HG03565 (cell line): ENCODE data around the gene CX3CR1.
A peak's percentile ranks its signal among the peaks of the same experiment; 100 is the strongest.
"Not testable (repeated sequence)": the region's sequence is repeated elsewhere in the genome, so short reads cannot be mapped to it uniquely, and the experiment has no call there.

Experiments used
- ATAC-seq: cut with Tn5 transposase; IDR thresholded peaks from one replicate; pipeline ENCODE4 v1.9.1; 2021; ENCODE audit warnings: mild to moderate bottlenecking, moderate library complexity; ENCODE audit not compliant: unreplicated experiment

The CX3CR1 gene

GRCh38 chr3:39279745-39280517 lies at the start of gene CX3CR1:
TSS of gene CX3CR1 (minus strand) at chr3:39280036. CDS start at chr3:39266509, 13,527 bp downstream.
- no peak for ATAC-seq

GRCh38 chr3:39329493-39329892 lies 49.7 kb upstream of the CX3CR1 start, which contains the start of gene CCR8:
TSS of gene CCR8 (plus strand) at chr3:39329709. CDS start at chr3:39332332, 2,623 bp downstream.
- no peak for ATAC-seq

GRCh38 chr3:39327746-39328349 lies 48.0 kb upstream of the CX3CR1 start:
- peak; percentile 43 for ATAC-seq

GRCh38 chr3:39327053-39327745 lies 47.4 kb upstream of the CX3CR1 start:
- ATAC-seq: no peak

- no peak for ATAC-seq
These were observed 45.4 kb upstream of the CX3CR1 start for GRCh38 chr3:39325236-39325635.

- ATAC-seq: no peak
These were observed 43.7 kb upstream of the CX3CR1 start for GRCh38 chr3:39323494-39323893.

GRCh38 chr3:39322936-39323335 lies 43.1 kb upstream of the CX3CR1 start:
- ATAC-seq: no peak

GRCh38 chr3:39322209-39322715 lies 42.4 kb upstream of the CX3CR1 start:
- ATAC-seq: not testable (repeated sequence)

GRCh38 chr3:39321574-39321983 lies 41.7 kb upstream of the CX3CR1 start:
- not testable (repeated sequence) for ATAC-seq

GRCh38 chr3:39319249-39319648 lies 39.4 kb upstream of the CX3CR1 start:
- ATAC-seq: no peak

GRCh38 chr3:39318301-39318700 lies 38.5 kb upstream of the CX3CR1 start:
- ATAC-seq: no peak

GRCh38 chr3:39317571-39318169 lies 37.8 kb upstream of the CX3CR1 start:
- ATAC-seq: no peak

GRCh38 chr3:39315420-39315819 lies 35.6 kb upstream of the CX3CR1 start:
- ATAC-seq: no peak

GRCh38 chr3:39313289-39313688 lies 33.5 kb upstream of the CX3CR1 start:
- no peak for ATAC-seq

- ATAC-seq: no peak
These were observed 22.3 kb upstream of the CX3CR1 start for GRCh38 chr3:39302178-39302577.

- no peak for ATAC-seq
These were observed 19.4 kb upstream of the CX3CR1 start for GRCh38 chr3:39299279-39299678.

- ATAC-seq: no peak
These were observed 16.6 kb upstream of the CX3CR1 start for GRCh38 chr3:39296197-39297077.

GRCh38 chr3:39295184-39295775 lies 15.4 kb upstream of the CX3CR1 start:
- peak; percentile 78 for ATAC-seq

GRCh38 chr3:39294446-39295183 lies 14.8 kb upstream of the CX3CR1 start:
- no peak for ATAC-seq
